A549 (cell line): ENCODE measurements around the gene PNMA3. TPM values are rescaled to one million over a fixed set of nuclear protein-coding genes. Genes with fewer than 3 reads are reported as not detected.

Source experiments
- ATAC-seq, 2 experiments: fragments of 200-7000 bp in 1 of 2; fragments of >200 bp in 1 of 2; cut with Nextera tagmentation in 1 of 2; cut with Tn5 transposase in 1 of 2; 3 replicates each; pipeline versions ENCODE4 v1.8.0 to v1.9.1; 2018 to 2020; ENCODE audit warnings: mild to moderate bottlenecking in 1 of 2, moderate library complexity in 1 of 2
- CTCF ChIA-PET: fragments of 300-600 bp; sonication (Branson Sonifier 250); formaldehyde crosslinking; extraction: SDS; loops from one replicate; lab custom pipeline; 2021; ENCODE audit warnings: antibody characterized with exemption, inconsistent platforms; lab: Yijun Ruan, JAX
- POLR2A ChIA-PET: fragments of 350-600 bp; formaldehyde crosslinking; extraction: SDS; loops from one replicate; lab custom pipeline; 2021; ENCODE audit warnings: antibody characterized with exemption, inconsistent platforms; lab: Yijun Ruan, JAX
- DNase-seq, 2 experiments: peaks; one replicate each; pipeline versions ENCODE4 v3.0.0 to v3.0.0-alpha.2; 2011 to 2016; ENCODE audit warnings: low read depth in 1 of 2, low spot score in 1 of 2
- FAIRE-seq: peaks from 2 replicates; lab custom pipeline; 2011; peaks lifted over from hg19 to GRCh38; lab: Jason Lieb, UNC
- H3K27ac ChIP-seq, 2 experiments: fragments of >200 bp; sonication (Bioruptor Twin); formaldehyde crosslinking; 3 replicates each; pipeline ENCODE4 v1.5.1; 2016 to 2017
- H3K4me1 ChIP-seq: fragments of >200 bp; sonication (Bioruptor Twin); formaldehyde crosslinking; 3 replicates; pipeline ENCODE4 v1.6.1; 2016
- H3K4me2 ChIP-seq: fragments of >200 bp; sonication (Bioruptor Twin); formaldehyde crosslinking; 3 replicates; pipeline ENCODE4 v1.6.1; 2016
- H3K4me3 ChIP-seq: fragments of >200 bp; sonication (Bioruptor Twin); formaldehyde crosslinking; 3 replicates; pipeline ENCODE4 v1.5.1; 2016
- H3K9me3 ChIP-seq: fragments of >200 bp; sonication (Bioruptor Twin); formaldehyde crosslinking; 3 replicates; pipeline ENCODE4 v1.6.1; 2016
- CHD4 ChIP-seq: fragments of 200-600 bp; sonication (generic); IDR thresholded peaks from 2 replicates; pipeline ENCODE4 v1.6.1; 2016; ENCODE audit warnings: antibody characterized with exemption, mild to moderate bottlenecking, borderline replicate concordance
- E2F6 ChIP-seq: IDR thresholded peaks from 2 replicates; pipeline ENCODE4 v1.6.1; 2012; ENCODE audit warnings: low read depth, borderline replicate concordance
- FOSL2 ChIP-seq, 2 experiments: fragments of 450-650 bp in 1 of 2; fragments of >200 bp in 1 of 2; sonication (Bioruptor Twin) in 1 of 2; formaldehyde crosslinking; IDR thresholded peaks; 2 replicates each; pipeline versions ENCODE4 v1.5.0 to v1.6.1; 2016 to 2020; ENCODE audit warnings: mild to moderate bottlenecking in 1 of 2, moderate library complexity in 1 of 2
- FOXS1 ChIP-seq: fragments of 250-450 bp; sonication (Bioruptor Pico); IDR thresholded peaks from 2 replicates; pipeline ENCODE4 v1.5.0; 2020; ENCODE audit warnings: mild to moderate bottlenecking, moderate library complexity
- GATA3 ChIP-seq: IDR thresholded peaks from 2 replicates; pipeline ENCODE4 v1.6.1; 2012; ENCODE audit warnings: borderline replicate concordance
- HEYL ChIP-seq: fragments of 250-450 bp; sonication (Bioruptor Pico); IDR thresholded peaks from 2 replicates; pipeline ENCODE4 v1.8.0; 2021; ENCODE audit warnings: mild to moderate bottlenecking, moderate library complexity
- HOXA7 ChIP-seq: fragments of 250-450 bp; sonication (Bioruptor Pico); IDR thresholded peaks from 2 replicates; pipeline ENCODE4 v1.5.0; 2020; ENCODE audit warnings: mild to moderate bottlenecking, moderate library complexity
- HOXB5 ChIP-seq: fragments of 250-450 bp; sonication (Bioruptor Pico); IDR thresholded peaks from 2 replicates; pipeline ENCODE4 v1.5.0; 2020; ENCODE audit warnings: mild to moderate bottlenecking, moderate library complexity
- KDM5A ChIP-seq: fragments of 200-600 bp; sonication (generic); IDR thresholded peaks from 2 replicates; pipeline ENCODE4 v1.6.1; 2016; ENCODE audit warnings: antibody characterized with exemption, mild to moderate bottlenecking
- MAFK ChIP-seq: fragments of 450-650 bp; IDR thresholded peaks from 2 replicates; pipeline ENCODE4 v1.6.1; 2014; ENCODE audit not compliant: partially characterized antibody
- MYC ChIP-seq: IDR thresholded peaks from 2 replicates; pipeline ENCODE4 v1.6.1; 2012; ENCODE audit warnings: mild to moderate bottlenecking, inconsistent platforms, low read length, improper control_type of control experiment, borderline replicate concordance
- NPAS2 ChIP-seq: fragments of 250-450 bp; sonication (Bioruptor Pico); IDR thresholded peaks from 2 replicates; pipeline ENCODE4 v1.8.0; 2022; ENCODE audit warnings: mild to moderate bottlenecking, moderate library complexity, borderline replicate concordance
- PHF8 ChIP-seq: fragments of 200-600 bp; sonication (generic); IDR thresholded peaks from 2 replicates; pipeline ENCODE4 v1.6.1; 2016; ENCODE audit warnings: low read depth, mild to moderate bottlenecking, antibody characterized with exemption, moderate library complexity, borderline replicate concordance
- POLR2A ChIP-seq: IDR thresholded peaks from 2 replicates; pipeline ENCODE4 v1.6.1; 2012; ENCODE audit warnings: mild to moderate bottlenecking, low read length
- RCOR1 ChIP-seq: fragments of 150-350 bp; IDR thresholded peaks from 2 replicates; pipeline ENCODE4 v1.6.1; 2014; ENCODE audit warnings: antibody characterized with exemption, low read length, low read depth
- RNF2 ChIP-seq: fragments of 200-600 bp; sonication (generic); IDR thresholded peaks from 2 replicates; pipeline ENCODE4 v1.6.1; 2016; ENCODE audit warnings: low read depth, mild to moderate bottlenecking, antibody characterized with exemption, moderate library complexity, borderline replicate concordance
- WGBS: methylation state at CpG from one replicate; pipeline ENCODE4 v1.1.6; 2017; ENCODE audit errors: missing lambda C conversion rate; 5-methylcytosine and 5-hydroxymethylcytosine counted together
- polyA plus RNA-seq, 4 experiments: library from polyadenylated mRNA; depleted of rRNA in 3 of 4; stranded (reverse); fragments of >200 nt; fragmentation: RNase III in 1 of 4; extraction: RNeasy Plus Mini Kit Qiagen cat#74134 plus additional on column Dnase treatment in 1 of 4; gene quantifications; 2 replicates in 3 of 4; 3 replicates in 1 of 4; pipeline ENCODE4 v1.2.3, GENCODE V29; 2011 to 2017
- TF ChIP-seq, protein P1 (sequence below): fragments of >200 bp; sonication (Bioruptor Twin); formaldehyde crosslinking; IDR thresholded peaks from 2 replicates; pipeline ENCODE4 v1.6.1; 2016
- TF ChIP-seq, protein P2 (sequence below): fragments of 250-450 bp; sonication (Bioruptor Pico); IDR thresholded peaks from 2 replicates; pipeline ENCODE4 v1.5.0; 2020; ENCODE audit warnings: low read depth, mild to moderate bottlenecking, moderate library complexity

Gene PNMA3
- polyA plus RNA-seq, 2 of the 4 experiments (the other 2 are of a cell fraction) = 0.08 to 0.26 TPM

GRCh38 chrX:153059191-153060094 lies 3.2 kb downstream of the PNMA3 start:
- ChIA-PET CTCF (interaction anchor here (1.1 kb wide), 1 partner anchor 27 kb away, joined by 3 read pairs; no protein-coding TSS in a partner anchor), POLR2A (no interaction called here)
- no peak for FAIRE-seq

GRCh38 chrX:153060095-153060445 lies 3.8 kb downstream of the PNMA3 start:
- POLR2A ChIA-PET = no interaction called here
- ATAC-seq = no peak
- peaks cover 20% of the 10 kb centered on the region; the same call in 2 of the 3 replicates for H3K4me1 ChIP-seq
- no peak for FAIRE-seq
- CTCF ChIA-PET = no interaction called here
- no peak overlapping the region for H3K27ac ChIP-seq
- TF ChIP-seq, protein P1, sequence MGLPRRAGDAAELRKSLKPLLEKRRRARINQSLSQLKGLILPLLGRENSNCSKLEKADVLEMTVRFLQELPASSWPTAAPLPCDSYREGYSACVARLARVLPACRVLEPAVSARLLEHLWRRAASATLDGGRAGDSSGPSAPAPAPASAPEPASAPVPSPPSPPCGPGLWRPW = no peak
- TF ChIP-seq HOXA7 (CRISPR knock-in tag) = no peak
- TF ChIP-seq E2F6 = no peak
- TF ChIP-seq NPAS2 (CRISPR knock-in tag) = no peak
- no peak for TF ChIP-seq RCOR1
- TF ChIP-seq POLR2A = no peak
- TF ChIP-seq MYC = no peak
- H3K9me3 ChIP-seq = no peaks in the 10 kb centered on the region
- no peak overlapping the region for H3K4me3 ChIP-seq
- H3K4me2 ChIP-seq = no peak overlapping the region
- no peak for DNase-seq
- 71% methylated on average over 8 of the region's 8 CpGs for WGBS

More at GRCh38 chrX:153059191-153060094, 3.2 kb downstream of the PNMA3 start:
- ATAC-seq (no peak), DNase-seq (no peak)
- Histone ChIP-seq H3K27ac (no peak overlapping the region), H3K4me1 (peaks cover 19% of the 10 kb centered on the region; the same call in 2 of the 3 replicates), H3K4me3 (no peak overlapping the region), H3K9me3 (no peaks in the 10 kb centered on the region), H3K4me2 (no peak overlapping the region)
- TF ChIP-seq GATA3 (no peak), PHF8 (no peak), HEYL (no peak), MAFK (no peak), FOXS1 (no peak), HOXB5 (no peak), CHD4 (no peak), POLR2A (no peak), RNF2 (no peak)
- TF ChIP-seq, protein P2, sequence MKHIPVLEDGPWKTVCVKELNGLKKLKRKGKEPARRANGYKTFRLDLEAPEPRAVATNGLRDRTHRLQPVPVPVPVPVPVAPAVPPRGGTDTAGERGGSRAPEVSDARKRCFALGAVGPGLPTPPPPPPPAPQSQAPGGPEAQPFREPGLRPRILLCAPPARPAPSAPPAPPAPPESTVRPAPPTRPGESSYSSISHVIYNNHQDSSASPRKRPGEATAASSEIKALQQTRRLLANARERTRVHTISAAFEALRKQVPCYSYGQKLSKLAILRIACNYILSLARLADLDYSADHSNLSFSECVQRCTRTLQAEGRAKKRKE (CRISPR knock-in tag) = no peak
- 77% methylated on average over 9 of the region's 18 CpGs for WGBS

- peak in 1 of 2 experiments; percentile 32 for DNase-seq
- TF ChIP-seq KDM5A (no peak), FOSL2 (IDR thresholded peaks at IDR 0.05) (no peak), FOSL2 (CRISPR knock-in tag; IDR thresholded peaks at IDR 0.05) (peak; percentile 50)
- ChIA-PET POLR2A (no interaction called here), CTCF (interaction anchor here (1.2 to 4.1 kb wide), 2 partner anchors 29 to 38 kb away, joined by 3 to 14 read pairs; no protein-coding TSS in a partner anchor)
- H3K4me3 ChIP-seq = no peak overlapping the region
- 3% methylated on average over 3 of the region's 3 CpGs for WGBS
- 0 out of 6 replicates have a peak overlapping the region, but pooled peaks of 1 of the 2 experiments have one; percentile 41 for H3K27ac ChIP-seq
- peak in 1 of 2 experiments; percentile 58; a peak in 2 of 6 replicates for ATAC-seq
- H3K9me3 ChIP-seq = no peaks in the 10 kb centered on the region
- peaks cover 26% of the 10 kb centered on the region; the same call in 2 of the 3 replicates for H3K4me1 ChIP-seq
- peak overlapping the region; percentile 41 for H3K4me2 ChIP-seq
- FAIRE-seq = peak; percentile 93
Observed at GRCh38 chrX:153061732-153062131, 5.5 kb downstream of the PNMA3 start.
